ENCODE data around the gene OR51L1.
"Not testable (repeated sequence)": the region's sequence is repeated elsewhere in the genome, so short reads cannot be mapped to it uniquely, and the experiment has no call there.

OR51L1 gene, protein sequence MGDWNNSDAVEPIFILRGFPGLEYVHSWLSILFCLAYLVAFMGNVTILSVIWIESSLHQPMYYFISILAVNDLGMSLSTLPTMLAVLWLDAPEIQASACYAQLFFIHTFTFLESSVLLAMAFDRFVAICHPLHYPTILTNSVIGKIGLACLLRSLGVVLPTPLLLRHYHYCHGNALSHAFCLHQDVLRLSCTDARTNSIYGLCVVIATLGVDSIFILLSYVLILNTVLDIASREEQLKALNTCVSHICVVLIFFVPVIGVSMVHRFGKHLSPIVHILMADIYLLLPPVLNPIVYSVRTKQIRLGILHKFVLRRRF

DNA sequence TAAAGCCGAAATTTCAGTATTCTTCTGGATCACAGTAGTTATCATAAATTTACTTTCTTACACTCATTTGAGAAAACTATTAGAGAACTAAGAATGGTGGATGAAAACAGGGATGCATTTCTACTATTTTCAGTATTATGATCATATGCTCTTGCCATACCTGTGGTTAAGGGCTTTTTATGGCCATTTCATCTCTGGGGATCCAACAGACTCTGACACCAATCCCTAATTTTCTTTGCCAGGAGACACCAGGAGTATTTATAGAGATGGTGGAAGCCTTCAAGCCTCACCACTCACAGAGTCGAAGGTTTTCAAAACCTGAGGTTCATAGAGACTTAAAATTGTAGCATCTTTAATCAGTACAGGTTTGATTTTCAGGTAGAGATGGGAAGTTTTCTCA lies at the start of gene OR51L1:
Gene OR51L1 (plus strand): TSS at position 301 of the 400 bp plus-strand sequence. CDS start 4,132 bp downstream, outside the sequence.
- no peak for DNase-seq

GRCh38 chr11:4947505-4947904 lies 47.1 kb upstream of the OR51L1 start, which contains the start of gene OR51A4:
Gene OR51A4, minus strand, starts transcription at chr11:4947605. Its CDS starts 505 bp downstream, at chr11:4947100.
- DNase-seq: no peak

DNA sequence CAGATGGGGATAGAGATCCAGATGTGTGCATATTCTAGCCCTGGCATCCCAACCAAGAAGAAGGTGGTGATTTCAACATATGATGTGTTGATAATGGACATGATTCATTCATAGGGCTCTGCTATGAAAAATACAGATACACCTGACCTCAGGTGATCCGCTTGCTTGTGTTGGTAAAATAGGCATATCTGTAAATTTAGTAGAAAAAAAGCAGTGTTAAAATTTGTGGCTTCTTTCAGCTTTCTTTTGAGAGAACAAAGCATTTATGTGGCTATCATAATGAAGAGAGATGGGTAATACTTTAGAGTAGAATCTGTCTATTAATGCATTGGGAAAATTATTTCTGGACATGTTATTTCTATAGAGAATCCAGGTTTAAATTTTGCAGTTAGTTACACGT lies 39.0 kb upstream of the OR51L1 start, which contains the start of gene OR51A2:
Gene OR51A2 (minus strand): TSS at position 101 of the 400 bp plus-strand sequence. CDS start 0 bp downstream, at position 101.
- not testable (repeated sequence) for DNase-seq

DNA sequence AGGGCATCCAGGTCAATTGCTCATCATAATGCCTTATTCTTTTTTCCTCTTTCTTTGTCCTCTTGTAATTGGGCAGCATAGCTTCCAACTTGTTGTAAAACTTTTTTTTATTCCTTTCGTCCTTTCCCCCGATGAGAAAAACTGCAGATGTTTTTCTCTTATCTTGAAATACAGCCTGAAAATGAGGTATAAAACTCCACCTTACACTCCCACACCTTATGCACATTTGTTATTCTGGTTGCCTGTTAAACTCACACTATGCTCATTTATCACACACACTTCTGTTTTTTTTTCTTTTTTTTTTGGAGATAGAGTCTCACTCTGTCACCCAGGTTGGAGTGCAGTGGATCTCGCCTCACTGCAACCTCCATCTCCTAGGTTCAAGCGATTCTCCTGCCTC lies 37.3 kb upstream of the OR51L1 start:
- no peak for DNase-seq

- no peak for DNase-seq
Measured at GRCh38 chr11:4960877-4961276, 33.8 kb upstream of the OR51L1 start.

DNA sequence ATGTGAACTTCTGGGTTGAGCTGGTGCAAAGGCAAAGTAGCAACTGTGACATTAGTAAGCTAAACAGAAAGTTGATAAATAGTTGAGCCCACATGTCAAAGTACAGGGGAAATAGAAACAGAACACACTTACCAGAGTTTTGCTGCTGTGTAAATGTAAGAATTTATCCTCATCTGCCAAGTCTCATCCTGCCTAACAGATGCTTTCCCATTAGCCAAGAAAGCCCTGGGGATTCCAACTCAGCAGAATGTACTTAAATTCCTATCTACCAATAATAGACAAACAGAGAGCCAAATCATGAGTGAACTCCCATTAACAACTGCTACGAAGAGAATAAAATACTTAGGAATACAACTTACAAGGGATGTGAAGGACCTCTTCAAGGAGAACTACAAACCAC lies 31.8 kb upstream of the OR51L1 start:
- DNase-seq: no peak

DNA sequence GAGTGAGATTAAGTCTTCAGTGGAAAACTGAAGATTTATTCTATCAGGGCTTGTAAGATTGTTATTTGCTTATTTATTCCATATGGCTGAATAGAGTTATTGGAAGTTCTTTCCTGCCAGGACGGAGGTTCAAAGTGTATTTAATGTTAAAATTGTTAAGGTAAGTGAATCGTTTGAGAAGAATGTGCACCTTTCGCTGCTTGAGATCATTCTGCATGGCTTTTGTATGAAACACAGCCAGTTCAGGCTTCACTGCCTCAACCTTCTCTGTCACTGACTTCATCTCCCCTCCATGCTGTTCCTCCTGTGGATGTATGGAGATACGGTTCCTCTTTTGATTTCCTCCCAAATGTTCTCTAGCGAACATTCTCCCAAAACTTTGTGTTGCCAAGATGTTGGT lies 19.2 kb upstream of the OR51L1 start:
- DNase-seq: no peak

DNA sequence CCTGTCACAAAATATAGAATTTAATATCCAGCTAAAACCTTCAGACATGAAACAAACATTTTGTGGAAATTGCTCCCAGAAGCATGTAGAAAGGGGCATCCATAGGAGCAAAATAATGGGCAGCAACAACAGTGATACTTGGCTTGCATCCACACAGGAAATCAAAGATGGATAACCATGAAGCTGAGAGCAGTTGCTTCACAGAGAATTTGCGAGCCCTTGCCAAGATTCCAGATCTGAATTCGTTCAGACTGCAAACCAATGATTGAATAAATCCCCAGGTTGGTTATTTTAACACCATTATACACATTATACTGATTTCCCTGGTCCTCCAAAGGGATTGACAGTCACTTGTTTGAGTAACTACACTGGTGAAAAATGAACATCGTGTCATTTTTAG lies 15.6 kb upstream of the OR51L1 start:
- DNase-seq: no peak

- no peak for DNase-seq
Measured at GRCh38 chr11:4982678-4983077, 12.0 kb upstream of the OR51L1 start.

DNA sequence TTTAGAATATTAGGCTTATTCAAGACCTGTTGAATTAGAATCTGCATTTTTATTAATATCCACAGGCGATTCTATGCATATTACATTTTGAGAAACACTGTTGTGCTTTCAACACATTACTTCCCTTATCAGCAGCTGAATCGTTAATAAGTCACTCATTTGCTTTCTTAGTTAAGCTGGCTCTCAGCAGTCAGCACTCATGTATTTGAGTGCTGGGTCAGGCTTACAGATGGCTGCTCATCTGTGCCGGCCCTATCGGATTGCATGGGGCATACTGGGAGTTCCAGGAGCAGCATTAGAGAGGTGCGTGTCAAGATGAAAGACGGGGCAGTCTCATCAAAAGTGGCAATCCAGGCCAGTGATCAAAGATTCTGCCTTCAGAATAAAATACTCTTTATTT lies 10.8 kb upstream of the OR51L1 start:
- no peak for DNase-seq

- DNase-seq: no peak
Measured at GRCh38 chr11:4991060-4991459, 3.6 kb upstream of the OR51L1 start.

- DNase-seq: no peak
Measured at GRCh38 chr11:5004424-5005274, 10.0 kb downstream of the OR51L1 start.

DNA sequence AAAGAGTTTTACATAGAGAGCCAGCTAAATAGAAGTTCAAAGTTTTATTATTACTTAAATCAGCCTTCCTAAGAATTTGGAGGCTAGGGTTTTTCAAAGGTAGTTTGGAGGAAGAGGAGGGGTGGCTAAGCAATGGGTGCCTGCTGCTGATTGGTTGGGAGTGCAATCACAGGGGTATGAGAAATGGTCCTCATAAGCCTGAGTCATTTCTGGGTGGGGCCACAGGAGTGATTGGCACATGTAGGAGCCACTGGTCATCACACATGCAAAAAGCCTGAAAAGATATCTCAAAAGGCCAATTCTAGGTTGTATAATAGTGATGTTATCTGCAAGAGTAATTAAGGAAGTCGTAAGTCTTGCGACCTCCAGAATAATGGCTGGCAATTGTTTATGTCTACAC lies 12.9 kb downstream of the OR51L1 start:
- no peak for DNase-seq

- no peak for DNase-seq
Measured at GRCh38 chr11:5011254-5011653, 16.6 kb downstream of the OR51L1 start.

DNA sequence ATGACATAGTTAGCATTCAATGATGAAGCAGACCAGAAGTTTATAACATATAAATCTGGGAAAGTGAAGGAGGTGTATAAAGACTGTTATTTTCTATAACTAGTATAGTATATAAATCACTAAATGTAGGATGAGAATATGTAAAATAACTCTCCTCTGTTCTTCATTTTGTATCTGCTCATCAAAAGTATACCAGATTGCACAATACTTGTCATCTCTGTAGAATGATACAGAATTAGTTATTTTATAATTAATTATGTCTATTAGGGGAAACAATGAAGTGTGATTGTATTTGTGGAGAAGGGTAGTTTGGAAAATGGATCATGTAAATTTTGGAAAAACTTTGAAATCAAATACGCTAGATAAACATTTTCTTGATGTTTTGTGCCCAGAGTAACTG lies 18.4 kb downstream of the OR51L1 start:
- DNase-seq: no peak

DNA sequence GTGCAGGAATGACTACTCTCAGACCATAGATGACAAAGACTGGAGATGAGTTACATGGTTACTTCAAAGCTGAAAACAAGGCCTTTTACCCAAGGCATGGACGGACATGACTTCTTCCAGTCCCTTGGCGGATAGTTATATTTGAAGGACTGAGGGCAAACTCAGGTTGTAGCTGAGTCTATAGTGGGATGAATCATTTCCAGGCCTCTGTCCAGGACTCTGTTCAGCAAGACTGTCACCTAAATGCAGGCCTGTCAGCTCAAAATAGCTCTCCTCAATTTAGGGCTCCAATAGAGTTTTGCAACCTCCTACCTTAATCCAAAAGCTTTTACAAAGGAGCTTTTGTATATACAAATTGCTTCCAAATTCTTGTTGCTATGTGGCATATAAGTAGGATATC lies 27.3 kb downstream of the OR51L1 start:
- no peak for DNase-seq

DNA sequence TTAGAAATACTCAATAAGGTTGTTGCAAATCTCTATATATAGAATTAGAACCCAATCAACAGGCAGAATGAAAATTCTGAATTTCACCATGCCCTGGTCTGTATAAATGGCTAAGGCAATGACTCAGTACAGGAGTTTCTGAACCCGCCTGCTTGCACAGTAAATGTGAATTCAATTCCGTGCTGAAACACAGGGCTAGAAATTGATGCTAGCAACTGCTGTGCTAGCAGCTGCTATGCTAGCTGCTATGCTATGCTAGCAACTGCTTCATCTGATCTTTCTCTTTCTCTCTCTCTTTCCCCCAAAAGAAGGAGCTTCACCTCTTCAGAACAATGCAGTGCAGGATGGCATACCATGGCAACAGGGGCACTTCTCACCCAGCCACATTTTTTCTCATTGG lies 42.0 kb downstream of the OR51L1 start:
- DNase-seq: no peak

- DNase-seq: no peak
Measured at GRCh38 chr11:5037926-5038325, 43.3 kb downstream of the OR51L1 start.

- DNase-seq: no peak
Measured at GRCh38 chr11:5038341-5038740, 43.7 kb downstream of the OR51L1 start.

DNA sequence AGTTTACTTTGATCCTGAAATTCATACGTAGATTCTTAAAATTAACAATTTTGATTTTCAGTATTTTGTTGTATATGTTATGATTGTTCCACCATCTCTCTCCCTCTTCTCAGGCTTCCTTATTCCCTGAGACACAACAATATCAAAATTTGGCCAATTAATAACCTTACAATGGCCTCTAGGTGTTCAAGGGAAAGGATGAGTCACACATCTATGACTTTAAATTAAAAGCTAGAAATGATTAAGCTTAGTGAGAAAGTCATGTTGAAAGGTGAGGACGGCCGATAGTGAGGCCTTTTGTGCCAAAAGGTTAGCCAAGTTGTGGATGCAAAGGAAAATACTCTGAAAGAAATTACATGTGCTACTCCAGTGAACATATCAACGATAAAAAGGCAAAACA lies 46.2 kb downstream of the OR51L1 start:
- DNase-seq: no peak

GRCh38 chr11:5042091-5042490 lies 47.4 kb downstream of the OR51L1 start:
- DNase-seq: no peak

- no peak for DNase-seq
Measured at GRCh38 chr11:5043380-5043779, 48.7 kb downstream of the OR51L1 start.

GRCh38 chr11:5046226-5046625 lies 51.6 kb downstream of the OR51L1 start, which contains the start of gene OR52J3:
Gene OR52J3, plus strand, starts transcription at chr11:5046526. Its CDS starts 0 bp downstream, at chr11:5046526.
- DNase-seq: no peak

GRCh38 chr11:5046754-5047330 lies 52.2 kb downstream of the OR51L1 start:
- DNase-seq: no peak
